ENCODE measurements around the gene MMAB.

DNA sequence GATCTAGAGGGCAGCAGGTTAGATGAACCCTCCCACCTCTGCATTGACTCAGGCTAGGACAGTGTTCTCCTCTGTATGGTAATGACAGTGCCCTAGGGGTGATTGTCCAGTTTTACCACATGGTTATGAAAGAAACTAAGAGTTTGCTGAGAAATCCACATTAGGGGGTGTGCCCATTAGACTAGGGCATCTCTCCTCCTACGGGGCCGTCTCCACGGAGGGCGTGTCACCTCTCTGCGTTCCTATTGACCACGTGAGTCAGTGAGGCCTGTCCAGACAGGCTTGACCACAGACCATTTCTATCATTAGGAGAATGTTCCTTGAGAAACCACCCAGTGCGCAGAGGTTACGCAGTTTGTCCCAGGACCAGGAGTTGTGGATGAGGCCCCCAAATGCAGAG, 8.6 kb upstream of the MMAB start:
- TF ChIP-seq, protein P1, sequence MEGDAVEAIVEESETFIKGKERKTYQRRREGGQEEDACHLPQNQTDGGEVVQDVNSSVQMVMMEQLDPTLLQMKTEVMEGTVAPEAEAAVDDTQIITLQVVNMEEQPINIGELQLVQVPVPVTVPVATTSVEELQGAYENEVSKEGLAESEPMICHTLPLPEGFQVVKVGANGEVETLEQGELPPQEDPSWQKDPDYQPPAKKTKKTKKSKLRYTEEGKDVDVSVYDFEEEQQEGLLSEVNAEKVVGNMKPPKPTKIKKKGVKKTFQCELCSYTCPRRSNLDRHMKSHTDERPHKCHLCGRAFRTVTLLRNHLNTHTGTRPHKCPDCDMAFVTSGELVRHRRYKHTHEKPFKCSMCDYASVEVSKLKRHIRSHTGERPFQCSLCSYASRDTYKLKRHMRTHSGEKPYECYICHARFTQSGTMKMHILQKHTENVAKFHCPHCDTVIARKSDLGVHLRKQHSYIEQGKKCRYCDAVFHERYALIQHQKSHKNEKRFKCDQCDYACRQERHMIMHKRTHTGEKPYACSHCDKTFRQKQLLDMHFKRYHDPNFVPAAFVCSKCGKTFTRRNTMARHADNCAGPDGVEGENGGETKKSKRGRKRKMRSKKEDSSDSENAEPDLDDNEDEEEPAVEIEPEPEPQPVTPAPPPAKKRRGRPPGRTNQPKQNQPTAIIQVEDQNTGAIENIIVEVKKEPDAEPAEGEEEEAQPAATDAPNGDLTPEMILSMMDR (IDR thresholded peaks at IDR 0.05), result no peak
- TF ChIP-seq POLR2A (IDR thresholded peaks at IDR 0.05), result no peak
- TF ChIP-seq EP300 (IDR thresholded peaks at IDR 0.05), result no peak

Data from gastroesophageal sphincter (tissue), 3 donors.